Endometrium (tissue), 2 donors: ENCODE measurements around the gene ACTA1.
"Not testable (repeated sequence)": the region's sequence is repeated elsewhere in the genome, so short reads cannot be mapped to it uniquely, and the experiment has no call there.

Experiments used
- FAIRE-seq: peaks from 2 replicates; lab custom pipeline; 2012; peaks lifted over from hg19 to GRCh38; lab: Jason Lieb, UNC
- donor health status: control.
- donor health status: control.

ACTA1 gene

GRCh38 chr1:229440851-229441537 is 7.1 kb upstream of the ACTA1 start:
- no peak for FAIRE-seq

- no peak for FAIRE-seq
Measured at GRCh38 chr1:229438021-229438420, 4.1 kb upstream of the ACTA1 start.

DNA sequence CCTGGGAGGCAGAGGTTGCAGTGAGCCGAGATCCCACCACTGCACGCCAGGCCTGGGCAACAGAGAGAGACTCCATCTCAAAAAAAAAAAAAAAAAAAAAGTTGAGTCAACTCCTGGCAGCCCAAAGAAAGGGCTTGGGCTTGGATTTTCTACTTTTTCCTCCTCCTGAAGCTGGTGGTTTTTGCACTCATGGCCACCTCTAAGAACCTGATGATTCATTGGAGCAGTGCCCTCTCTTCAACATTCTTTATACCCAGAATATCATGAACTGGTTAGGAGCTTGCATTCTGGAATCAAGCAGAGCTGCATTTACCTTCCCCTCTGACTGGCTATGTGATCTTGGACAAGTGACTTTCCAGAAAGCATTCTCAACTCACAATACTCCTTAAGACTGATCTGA is 3.5 kb upstream of the ACTA1 start:
- FAIRE-seq: no peak

DNA sequence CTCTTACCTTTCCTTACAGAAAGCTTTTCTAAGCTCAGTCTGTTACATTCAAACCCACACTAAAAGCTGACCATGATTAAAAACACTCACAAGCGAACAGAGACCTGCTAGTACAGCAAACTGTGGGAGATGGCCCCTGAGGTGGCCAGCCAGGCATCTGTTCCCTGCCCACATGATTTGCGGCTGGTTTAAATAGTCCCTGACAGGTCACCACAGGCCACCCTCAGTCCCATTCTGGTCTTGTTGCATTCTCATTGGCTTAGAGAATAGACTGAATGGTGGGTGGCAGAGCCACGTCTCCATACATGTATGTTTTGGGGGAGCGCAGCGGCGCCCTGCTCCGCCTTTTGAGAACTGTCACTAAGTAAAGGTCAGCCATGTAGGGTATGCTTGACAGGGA is 2.3 kb upstream of the ACTA1 start:
- no peak for FAIRE-seq

- FAIRE-seq: no peak
Measured at GRCh38 chr1:229434641-229435051, 752 bp upstream of the ACTA1 start.

DNA sequence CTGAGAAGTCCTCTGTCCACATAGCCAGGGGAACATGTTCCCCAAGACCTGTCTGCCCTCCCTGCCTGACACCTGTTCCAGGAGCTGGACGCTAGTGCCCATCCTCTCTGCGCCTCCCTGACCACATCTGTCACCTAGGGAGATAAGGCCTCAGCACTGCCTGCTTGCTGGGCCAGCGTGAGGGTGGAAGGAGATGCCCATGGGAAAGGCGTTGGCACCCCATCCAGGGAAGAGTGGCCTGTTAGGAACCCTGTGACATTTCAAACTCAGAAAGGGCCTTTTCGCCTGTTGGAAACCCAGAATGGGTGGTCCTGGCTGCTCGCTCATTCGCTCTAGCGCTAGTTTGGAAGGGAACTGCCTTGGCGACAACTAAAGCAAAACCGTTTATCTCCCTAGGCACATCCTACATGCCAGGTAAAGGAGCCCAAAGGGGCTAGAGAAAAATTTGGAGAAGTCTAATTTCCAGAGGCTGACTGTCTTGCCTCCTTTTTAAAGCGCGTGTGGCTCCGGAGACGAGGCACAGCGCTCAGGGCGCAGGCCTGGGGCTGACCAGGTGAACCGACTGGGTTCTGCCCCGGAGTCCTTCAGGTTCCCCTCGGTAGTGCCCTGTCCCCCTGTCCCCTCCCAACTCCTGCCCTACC is 410 bp downstream of the ACTA1 start:
- no peak for FAIRE-seq

GRCh38 chr1:229432905-229433304 is 989 bp downstream of the ACTA1 start:
- no peak for FAIRE-seq

DNA sequence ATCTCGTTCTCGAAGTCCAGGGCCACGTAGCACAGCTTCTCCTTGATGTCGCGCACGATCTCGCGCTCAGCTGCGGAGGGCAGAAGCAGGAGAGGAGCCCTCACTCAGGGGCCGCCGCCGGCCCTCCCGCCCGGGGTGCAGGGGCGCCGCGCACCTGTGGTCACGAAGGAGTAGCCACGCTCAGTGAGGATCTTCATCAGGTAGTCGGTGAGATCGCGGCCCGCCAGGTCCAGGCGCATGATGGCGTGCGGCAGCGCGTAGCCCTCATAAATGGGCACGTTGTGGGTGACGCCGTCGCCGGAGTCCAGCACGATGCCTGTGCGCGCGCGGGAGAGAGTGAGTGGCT is 1.8 kb downstream of the ACTA1 start:
- no peak for FAIRE-seq

DNA sequence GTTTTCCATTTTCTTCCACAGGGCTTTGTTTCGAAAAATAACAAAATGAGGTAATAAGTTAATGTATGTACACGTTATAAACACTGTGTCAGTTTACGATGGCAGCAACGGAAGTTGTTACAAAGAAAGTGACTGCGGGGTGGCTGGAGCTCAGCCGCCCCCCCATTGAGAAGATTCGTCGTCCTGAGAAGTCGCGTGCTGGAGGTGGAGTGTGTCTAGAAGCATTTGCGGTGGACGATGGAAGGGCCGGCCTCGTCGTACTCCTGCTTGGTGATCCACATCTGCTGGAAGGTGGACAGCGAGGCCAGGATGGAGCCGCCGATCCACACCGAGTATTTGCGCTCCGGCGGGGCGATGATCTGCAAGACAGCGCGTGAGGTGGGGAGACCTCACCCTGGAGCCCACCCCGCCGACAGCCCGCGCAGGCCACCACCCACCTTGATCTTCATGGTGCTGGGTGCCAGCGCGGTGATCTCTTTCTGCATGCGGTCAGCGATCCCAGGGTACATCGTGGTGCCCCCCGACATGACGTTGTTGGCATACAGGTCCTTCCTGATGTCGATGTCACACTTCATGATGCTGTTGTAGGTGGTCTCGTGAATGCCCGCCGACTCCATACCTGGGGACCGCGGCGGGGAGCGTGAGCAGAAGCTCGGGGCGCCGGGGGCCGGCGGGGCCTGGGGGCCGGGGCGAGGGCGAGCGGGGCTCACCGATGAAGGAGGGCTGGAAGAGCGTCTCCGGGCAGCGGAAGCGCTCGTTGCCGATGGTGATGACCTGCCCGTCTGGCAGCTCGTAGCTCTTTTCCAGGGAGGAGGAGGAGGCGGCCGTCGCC is 2.4 kb downstream of the ACTA1 start:
- no peak for FAIRE-seq

GRCh38 chr1:229430761-229431283 is 3.1 kb downstream of the ACTA1 start:
- FAIRE-seq: no peak

GRCh38 chr1:229428256-229428655 is 5.6 kb downstream of the ACTA1 start:
- FAIRE-seq: no peak

GRCh38 chr1:229427572-229427971 is 6.3 kb downstream of the ACTA1 start:
- FAIRE-seq: no peak

GRCh38 chr1:229425564-229426159 is 8.2 kb downstream of the ACTA1 start:
- no peak for FAIRE-seq

DNA sequence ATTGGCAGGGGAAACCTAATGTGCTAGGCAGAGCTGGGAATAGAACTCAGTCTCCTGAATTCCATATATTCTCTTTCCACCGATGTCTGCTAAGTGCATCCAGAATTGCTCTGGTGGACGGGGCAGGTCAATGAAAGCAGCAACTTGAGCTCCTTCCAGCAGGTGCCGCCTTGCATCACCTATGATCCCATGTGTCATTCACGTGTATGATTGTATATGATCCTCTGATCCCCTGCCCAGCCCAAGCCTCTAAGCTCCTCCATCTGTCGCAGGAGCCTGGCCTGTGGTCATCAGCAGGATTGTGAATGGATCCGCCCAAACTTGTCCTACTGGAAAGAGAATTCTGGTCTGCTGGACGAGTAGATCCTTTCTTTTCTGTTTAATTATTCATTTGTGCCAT is 13.1 kb downstream of the ACTA1 start:
- FAIRE-seq: no peak

DNA sequence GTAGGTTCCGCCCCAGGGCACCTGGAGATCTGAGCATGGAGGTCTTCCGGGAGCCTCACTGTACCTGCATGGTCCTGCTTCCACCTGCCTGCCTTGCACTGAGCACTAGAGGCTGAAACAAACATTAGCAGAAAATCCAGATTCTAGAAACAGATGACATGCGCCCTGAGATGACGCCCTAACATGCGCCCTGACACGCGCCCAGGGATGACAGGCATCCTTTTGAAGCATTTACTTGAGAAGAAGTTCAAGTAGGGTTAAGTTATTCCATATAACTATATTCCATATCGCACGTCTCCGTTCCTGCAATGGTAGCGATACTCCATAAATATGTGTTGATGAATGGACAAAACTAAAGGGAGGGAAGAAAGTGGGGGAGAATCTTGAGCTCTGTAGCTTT is 13.7 kb downstream of the ACTA1 start:
- no peak for FAIRE-seq

DNA sequence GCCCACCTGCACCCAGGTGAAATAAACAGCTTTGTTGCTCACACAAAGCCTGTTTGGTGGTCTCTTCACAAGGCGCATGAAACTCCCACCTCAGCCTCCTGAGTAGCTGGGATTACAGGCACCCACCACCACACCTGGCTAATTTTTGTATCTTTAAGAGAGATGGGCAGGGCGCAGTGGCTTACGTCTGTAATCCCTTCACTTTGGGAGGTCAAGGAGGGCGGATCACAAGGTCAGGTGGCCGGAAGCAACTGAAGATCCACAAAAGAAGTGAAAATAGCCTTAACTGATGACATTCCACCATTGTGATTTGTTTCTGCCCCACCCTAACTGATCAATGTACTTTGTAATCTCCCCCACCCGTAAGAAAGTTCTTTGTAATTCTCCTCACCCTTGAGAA is 15.3 kb downstream of the ACTA1 start:
- not testable (repeated sequence) for FAIRE-seq

- not testable (repeated sequence) for FAIRE-seq
Measured at GRCh38 chr1:229412810-229413209, 21.1 kb downstream of the ACTA1 start.

GRCh38 chr1:229412056-229412455 is 21.8 kb downstream of the ACTA1 start:
- FAIRE-seq: no peak

DNA sequence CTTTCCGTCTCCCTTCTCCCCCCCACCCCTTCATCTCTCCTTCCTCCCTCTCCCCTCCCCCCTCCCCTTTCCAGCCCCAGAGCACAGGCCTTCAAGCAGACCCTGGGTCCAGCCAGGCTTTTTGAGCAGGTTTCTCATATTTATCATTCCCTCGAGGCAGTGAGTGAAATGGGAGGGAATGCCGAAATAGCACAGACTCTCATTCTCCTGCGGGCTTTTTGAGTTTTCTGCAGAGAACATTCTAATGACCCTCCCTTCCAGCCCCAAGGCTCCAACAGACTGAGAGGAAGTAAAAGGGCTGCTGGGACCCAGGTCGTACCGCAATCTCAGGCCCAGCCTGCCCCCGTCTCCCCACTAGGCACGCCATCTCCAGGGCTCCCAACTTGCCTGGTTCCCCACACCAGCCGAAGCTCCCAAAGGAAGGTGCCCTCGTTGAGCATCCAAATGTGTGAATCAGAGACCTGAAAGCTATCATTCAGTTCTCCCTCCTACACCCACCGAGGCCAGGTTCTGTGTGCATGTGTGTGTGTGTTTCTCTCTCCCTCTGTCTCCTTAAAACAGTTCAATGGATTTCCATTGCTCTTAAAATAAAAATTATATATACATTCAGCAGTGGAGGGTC is 22.3 kb downstream of the ACTA1 start:
- FAIRE-seq: no peak

DNA sequence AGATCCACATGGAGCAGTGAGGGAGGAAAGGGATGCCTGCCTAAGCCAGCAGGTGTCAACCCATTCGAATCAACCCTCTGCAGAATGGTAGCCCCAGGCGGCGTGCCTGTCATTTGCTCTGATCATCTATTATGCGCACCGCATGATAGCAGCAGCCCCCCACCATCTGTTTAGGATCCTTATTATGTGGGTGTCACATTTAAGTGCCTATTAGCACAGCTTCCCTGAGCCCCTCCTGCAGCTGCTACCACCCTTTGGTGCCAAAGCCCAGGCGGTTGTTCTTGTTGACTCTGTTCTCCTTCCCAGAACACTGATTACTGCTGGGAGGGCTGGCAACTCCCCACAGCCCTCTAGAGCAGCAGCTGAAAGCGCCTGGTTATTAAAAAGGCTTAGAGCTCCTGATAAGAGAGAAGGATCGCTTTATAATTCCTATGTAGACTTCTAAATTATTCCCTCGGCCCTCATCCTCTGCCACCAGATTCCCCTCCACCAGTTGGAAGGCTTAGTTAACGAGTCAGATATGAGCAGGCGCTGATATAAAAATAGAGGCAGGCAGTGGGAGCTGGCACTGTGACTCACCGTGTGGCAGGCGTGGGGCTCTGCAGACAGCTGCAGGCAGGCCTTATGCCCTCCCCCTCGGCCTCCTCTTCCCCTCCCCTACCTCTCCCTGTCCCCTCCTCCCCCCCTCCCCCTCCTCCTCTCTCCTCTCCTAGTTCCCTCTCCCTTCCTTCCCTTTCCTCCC is 23.0 kb downstream of the ACTA1 start:
- no peak for FAIRE-seq

DNA sequence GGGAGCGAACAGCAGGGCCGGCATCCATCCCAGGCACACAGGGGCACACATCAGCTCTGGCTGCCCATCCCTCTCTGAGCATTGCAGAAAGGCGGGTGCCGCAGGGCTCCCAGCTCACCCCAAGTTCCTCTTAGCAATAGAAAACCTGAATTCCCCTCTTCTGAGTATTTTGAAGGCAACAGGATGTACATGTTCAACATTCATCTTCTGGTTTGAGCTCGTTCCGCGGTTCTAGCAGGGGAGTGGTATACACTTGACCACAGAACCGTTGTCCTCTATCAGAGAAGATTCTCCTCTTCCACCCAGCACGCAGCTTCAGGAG is 23.6 kb downstream of the ACTA1 start:
- FAIRE-seq: no peak
